ENCODE measurements around the gene MPV17L.

DNA sequence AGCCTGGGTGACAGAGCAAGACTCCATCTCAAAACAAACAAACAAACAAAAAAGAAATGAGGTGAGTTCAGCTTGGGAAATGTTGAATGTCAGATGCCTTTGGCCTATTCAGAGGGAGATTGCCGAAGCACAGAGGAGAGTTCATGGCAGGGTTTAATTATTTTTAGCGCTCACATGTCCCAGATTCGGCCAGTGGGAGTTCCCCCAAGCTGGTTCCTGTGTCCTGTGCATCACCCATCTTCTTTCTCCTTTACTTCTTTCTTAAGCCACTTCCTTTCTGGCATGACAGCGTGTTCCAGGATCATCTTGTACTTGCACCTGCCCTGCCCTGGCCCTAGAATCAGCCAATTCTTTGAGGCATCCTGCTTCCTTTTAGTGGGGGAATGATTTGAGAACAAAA lies 9.2 kb downstream of the MPV17L start:
- TF ChIP-seq, protein P1, sequence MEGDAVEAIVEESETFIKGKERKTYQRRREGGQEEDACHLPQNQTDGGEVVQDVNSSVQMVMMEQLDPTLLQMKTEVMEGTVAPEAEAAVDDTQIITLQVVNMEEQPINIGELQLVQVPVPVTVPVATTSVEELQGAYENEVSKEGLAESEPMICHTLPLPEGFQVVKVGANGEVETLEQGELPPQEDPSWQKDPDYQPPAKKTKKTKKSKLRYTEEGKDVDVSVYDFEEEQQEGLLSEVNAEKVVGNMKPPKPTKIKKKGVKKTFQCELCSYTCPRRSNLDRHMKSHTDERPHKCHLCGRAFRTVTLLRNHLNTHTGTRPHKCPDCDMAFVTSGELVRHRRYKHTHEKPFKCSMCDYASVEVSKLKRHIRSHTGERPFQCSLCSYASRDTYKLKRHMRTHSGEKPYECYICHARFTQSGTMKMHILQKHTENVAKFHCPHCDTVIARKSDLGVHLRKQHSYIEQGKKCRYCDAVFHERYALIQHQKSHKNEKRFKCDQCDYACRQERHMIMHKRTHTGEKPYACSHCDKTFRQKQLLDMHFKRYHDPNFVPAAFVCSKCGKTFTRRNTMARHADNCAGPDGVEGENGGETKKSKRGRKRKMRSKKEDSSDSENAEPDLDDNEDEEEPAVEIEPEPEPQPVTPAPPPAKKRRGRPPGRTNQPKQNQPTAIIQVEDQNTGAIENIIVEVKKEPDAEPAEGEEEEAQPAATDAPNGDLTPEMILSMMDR (IDR thresholded peaks at IDR 0.05; ENCODE audit: borderline replicate concordance, extremely low read depth, low read length, poor library complexity, severe bottlenecking), result no peak
- TF ChIP-seq EZH2 (IDR thresholded peaks at IDR 0.05; ENCODE audit: borderline replicate concordance, low read depth, low read length, severe bottlenecking), result no peak
